Activated CD4-positive, alpha-beta T cell treated with anti-CD3 and anti-CD28 coated beads for 48 hours (primary cell): Measurements from ENCODE around the gene VAPA.

ENCODE experiments used
- DNase-seq: peaks from one replicate; pipeline ENCODE4 v3.0.0-alpha.2; 2020

VAPA gene

DNA sequence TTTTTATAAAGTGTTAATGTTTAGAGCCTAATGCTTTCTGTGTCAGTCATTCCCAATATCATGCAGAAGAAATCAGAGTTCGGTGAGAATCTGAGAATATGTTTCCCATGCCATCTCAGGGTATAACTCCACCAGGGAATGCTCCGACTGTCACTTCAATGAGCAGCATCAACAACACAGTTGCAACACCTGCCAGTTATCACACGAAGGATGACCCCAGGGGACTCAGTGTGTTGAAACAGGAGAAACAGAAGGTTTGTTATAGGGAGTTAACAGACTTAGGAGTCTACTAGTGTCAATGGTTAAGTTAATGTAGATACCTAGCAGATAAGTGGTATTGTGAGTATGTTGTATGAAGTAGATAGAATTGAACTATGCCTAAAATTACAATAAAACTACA, 31.0 kb downstream of the VAPA start:
- no peak for DNase-seq

DNA sequence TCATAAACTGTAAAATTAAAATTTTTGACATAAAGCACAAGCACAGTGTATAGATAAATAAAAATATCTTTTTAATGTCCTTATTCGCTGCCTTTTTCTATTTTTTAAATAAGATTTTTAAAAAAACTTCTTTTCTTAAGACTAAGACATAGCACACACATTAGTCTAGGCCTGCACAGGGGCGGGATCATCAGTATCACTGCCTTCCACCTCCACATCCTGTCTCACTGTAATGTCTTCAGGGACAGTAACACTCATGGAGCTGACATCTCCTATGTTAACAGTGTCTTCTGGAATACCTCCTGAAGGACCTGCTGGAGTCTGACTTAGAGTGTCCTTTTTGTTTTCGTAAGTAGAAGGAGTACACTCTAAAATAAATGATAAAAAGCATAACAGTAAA, 33.0 kb downstream of the VAPA start:
- no peak for DNase-seq

DNA sequence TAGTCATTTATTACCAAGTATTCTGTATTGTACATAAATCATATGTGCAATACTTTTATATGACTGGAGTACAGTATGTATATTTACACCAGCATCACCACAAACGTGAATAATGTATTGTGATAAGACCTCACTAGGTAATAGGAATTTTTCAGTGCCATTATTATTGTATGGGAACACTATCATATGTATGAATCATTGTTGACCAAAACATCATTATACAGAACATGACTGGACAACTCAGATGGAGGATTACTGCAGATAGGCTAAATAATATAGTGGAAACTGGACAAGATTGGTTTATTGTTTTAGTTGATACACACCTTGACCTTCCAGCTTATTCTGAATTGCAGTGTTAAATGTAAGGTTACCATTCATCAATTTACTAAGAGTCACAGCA, 33.4 kb downstream of the VAPA start:
- no peak for DNase-seq

DNA sequence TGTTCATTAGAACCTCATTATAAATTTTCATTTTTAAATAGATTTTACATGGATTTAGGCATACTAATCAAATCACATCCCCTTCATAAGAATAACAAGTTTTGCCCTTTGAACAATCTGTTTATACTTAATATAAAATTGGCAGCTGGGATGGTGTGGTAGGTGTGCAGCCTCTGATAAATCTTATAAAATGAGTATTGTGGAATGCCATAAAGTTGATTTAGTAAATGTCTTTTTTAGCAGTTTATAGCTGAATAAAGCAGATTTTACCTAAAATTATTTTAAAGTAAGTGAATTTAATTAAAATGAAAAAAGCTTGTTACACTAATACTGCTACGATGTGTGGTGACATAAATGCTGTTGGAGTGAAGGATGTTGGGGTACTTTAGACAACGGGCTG, 35.5 kb downstream of the VAPA start:
- DNase-seq = no peak

DNA sequence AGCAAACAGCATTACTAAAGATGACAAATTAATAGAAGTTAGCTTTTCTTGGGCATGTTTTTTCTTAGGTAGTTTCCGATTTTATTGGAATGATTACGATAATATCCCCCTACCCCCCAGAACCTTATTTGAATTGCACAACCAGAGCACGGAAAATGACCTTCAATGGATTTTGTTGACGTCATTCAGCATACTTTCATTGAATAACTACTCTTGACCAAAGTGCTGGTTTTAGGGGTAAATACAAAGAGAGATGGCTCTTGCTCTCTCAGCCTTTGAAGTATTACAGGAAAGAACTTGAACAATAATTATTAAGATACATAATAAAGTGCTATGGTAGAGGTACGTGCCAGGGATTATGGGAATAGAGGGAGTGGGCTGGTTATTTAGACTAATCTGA, 36.0 kb downstream of the VAPA start:
- no peak for DNase-seq

DNA sequence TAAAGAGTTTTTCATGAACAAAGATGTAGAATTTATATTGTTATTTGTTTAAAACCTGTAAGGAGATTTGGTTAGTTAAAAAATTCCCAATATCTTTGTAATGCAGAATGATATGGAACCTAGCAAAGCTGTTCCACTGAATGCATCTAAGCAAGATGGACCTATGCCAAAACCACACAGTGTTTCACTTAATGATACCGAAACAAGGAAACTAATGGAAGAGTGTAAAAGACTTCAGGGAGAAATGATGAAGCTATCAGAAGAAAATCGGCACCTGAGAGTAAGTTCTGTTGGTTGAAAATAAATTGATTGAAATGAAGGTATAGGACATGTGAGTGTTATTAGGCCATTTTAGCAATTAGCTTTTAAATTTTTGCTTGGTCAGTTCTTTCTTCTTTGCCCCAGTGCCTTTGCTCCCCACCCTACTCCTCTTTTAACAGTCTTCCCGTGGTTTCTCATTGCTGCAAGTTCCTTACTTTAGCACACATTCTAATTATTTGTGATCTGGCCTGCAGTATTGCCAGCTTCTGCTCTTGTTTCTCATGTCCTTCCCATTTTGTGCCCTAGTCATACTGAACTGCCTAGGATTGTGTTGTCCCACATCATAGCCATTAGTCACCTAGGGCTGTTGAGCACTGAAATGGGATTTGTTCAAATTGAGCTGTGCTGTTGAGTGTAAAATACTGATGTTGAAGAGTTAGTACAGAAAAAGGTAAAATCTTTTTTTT, 36.6 kb downstream of the VAPA start:
- DNase-seq = no peak

DNA sequence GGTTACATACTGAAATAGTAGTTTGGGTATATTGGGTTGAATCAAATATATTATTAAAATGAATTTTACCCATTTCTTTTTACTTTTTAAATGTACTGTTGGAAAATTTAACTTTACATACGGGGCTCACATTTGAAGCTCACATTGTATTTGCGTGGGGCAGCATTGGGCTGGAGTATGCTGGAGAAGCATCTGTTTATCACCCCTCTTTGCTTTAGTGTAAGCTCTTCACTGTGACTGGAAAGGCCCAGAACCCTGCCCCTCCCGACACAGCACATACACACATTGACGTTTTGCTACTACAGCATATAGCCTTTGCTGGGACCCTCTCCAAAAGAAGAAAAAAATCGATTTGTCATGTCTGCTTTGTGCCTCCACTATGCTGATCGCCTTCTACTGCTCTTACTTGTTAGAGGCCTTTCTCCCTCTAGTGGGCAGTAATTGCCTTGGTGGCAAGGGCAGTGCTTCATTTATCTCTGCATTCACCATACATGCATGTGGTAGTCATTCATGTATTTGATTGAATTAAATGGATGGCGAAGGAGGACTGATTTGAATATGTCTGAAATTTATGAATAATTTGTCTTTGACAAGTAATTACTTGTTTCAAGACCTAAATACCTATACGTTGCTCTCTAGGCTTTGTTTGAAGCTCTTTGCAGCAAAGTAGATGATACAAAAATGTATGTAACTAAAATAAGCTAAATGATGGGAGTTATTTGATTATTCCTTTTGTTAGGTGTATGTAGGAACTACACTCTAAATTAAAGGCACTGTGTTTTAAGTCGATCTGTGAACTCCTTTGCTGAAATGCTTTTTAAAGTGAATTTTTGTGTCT, 37.4 kb downstream of the VAPA start:
- peak; percentile 30 for DNase-seq

DNA sequence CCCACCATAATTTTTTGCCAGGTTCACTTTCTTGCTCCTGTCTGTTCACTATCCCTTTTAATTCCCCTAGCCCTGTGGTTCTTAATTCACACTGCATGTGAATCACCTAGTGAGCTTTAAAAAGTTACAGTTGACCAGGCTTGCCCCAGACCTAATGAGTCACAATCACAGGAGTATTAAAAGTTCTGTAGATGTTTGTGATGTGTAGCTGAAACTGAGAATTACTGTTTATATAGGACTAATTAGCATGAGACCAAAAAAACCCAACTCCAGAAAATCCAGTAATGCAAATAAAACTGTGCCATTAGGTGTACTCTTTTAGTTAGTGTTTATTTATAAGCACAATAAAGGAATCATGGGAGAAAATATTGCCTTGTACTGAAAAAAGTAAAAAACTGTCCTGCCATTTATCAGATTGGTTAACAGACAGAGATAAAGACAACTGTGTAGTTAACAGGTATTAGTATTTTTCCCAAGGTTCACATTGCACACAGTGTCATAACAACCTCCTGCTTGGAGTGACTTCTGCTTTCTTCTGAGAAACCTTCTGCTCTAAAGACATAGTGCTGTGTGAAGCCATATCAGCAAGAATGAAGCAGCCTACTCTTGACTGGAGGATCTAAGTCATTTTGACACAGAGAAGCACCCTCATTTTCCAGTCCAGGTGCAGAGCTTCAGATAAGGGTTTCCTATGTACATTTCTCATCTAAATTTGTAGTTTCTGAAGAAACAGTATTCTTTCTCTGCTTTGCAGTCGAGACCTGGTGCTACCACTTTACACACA, 39.0 kb downstream of the VAPA start:
- no peak for DNase-seq

DNA sequence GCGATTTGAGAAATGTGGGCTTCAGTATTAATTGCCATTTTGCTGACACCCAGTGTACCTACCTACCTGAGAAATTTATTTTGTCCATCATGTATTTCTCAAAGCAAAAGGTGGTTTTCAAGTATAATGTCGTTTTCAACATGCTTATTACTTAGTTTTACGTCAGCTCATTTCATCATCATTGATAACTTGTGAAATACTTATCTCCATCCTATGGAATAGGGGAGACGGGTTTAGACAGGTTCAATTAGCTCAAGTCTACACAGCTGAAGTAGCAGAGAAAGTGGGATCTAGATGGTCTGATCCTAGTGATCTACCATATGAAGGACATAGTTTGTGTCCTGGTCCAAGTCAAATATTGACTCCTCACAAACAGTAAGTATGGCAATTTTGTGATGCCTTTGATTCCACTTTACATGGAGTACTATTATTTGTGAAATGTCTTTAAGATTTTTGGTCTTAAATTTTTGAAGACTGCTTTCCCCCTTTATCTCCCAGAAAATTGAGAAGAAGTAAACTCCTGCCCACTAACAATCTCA, 45.1 kb downstream of the VAPA start:
- no peak for DNase-seq

DNA sequence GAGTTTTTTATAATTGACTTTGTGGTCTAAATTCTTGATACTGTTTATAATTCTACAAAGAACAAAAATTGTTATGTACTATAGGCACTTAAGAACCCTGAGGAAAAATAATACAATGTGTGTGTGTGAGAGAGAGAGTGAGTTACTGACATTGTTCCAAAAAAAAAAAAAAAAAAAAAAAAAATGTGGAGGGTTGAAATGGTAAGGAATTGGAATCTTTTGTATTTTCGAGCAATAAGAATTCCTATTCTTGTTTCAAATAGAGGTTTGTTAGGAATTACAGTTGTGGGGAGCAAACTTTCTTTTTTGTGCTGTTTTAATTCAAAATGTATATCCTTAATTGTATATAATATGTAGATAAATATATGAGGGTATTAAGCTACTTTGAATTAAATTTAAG, 45.7 kb downstream of the VAPA start:
- DNase-seq = no peak

DNA sequence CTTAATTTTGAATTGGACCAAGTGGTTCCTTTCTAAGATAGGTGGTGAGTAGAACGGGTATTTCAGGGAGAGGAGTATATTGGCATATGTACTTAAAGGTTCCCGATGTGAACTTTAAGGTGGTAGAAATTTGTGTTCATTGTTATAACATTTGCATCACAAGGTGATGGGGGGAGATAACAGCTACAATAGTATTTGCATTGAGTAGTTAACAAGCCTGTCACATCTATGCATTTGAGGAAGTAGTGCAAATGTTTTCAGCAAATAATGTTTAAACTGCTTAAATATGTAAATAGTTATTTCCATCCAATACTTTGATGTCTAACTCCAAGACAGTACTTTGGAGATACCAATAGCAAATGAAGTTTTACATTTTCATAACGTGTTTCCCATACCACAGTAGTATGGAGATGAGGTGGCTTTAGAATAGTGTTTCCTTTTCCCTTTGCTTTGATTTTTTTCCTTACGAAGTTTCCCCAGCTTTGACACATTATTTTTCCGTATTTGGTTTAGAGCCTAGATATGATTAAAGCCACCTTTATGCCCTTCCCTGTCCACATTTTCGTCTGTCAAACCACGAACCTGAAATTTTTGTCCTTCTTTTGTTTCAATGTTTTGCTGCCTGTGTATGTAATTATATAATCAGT, 46.6 kb downstream of the VAPA start:
- DNase-seq = no peak

DNA sequence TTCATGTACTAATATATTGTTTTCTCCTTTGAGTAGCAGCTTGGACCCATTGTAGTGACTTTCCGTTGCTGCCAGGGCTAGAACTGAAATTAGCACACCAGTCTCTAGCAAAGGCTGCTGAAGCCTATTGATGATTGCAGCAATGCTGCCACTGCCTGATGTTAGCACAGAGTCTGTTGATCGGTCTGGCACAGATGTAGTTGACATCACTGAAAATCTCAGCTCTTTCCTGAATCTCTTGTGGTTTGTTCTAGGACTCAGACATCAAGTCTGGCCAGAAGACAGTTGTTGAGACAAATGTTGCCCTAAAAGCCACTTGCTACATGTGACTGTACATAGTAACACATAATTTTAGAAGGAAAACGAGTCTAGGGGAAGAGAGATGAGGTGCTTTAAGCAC, 47.2 kb downstream of the VAPA start:
- DNase-seq = no peak

DNA sequence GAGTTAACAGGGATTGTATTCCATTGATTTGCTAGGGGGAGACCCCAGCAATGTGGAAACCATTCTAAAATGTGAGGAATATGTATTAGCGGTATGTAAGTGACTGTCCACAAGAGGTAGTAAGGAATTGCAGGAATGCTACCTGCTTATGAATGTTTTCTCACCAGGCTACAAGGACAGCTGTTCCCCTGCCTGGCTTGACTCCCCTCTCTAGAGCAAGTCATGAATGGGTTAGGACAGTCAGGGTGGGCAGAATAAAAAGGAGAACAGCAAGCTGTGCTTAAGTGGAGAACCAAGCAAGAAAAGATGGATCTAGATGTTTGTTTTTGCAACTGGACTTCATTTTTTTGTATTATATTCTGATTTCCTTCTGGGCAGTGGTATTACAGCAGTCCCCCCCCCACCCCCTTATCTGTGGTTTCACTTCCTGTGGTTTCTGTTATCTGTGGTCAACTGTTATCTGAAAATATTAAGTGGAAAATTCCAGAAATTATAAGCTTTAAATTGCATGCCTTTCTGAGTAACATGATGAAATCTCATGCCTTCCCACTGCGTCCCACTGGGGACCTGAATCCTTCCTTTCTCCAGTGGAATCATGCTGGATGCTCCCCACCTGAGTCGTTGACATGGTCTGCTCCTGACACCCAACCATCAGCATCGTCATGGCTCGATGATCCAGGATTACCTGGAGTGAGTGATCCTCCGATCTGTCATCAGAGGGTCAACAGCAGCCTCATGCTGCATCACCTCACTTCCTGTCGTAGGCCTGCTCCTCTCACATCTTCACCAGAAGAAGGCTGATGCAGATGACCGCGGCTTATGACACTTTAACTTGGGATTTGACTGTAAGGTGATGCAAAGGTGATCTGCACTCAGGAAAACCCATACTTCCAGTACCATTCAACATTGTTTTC, 52.2 kb downstream of the VAPA start:
- DNase-seq = no peak

DNA sequence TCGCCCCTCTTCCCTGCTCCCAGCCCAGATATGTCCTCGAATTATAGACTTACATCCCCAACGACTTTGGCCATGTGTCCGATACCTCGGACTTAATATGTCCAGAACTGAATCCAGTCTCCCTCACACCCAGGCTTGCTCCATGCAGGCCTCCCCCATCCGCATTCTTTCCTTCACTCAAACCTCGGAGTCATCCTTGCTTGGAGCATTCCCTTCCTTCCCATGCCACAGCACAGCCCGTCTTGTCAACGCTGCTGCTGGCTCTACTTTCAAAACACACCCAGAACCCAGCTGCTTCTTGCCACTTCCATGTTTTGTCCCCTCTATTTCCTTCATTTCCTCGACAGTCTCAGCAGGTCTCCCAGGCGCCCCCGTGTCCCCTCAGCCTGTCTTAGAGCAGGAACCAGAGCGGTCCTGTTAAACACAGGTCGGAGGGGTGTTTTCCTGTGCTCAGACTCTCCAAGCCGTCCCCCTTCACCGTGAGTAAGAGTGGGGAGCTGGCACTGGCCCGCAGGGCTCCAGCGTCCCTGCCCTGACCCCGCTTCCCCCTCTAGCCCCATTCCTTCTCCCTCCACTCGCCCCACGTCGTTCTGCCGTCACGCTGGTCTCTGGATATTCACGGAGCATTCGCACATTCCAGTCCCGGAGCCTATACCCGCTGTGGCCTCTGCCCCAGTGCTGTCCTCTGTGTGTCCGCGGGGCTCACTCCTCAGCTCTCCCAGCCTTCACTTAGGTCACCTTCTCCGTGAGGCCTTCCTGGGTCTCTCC, 54.4 kb downstream of the VAPA start:
- DNase-seq = no peak

DNA sequence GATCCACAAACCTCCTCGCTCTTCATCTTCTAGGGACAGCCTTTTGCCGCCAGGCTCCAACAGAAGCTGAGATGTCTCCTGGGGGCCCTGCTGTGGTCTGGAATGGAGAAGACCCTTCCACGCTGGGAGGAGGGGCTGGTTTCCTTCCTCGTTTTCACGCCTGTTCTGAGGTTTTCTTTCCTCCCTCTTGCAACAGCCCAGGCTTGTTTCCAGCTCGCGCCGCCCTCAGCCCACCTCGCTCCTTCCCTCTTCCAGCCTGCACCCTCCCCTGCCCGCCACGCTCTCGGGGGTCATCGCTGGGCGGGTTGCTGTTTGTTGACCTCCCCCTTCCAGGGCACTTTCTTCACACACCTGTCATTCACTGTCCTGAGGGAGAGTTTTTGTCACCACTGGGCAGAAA, 55.4 kb downstream of the VAPA start:
- no peak for DNase-seq

DNA sequence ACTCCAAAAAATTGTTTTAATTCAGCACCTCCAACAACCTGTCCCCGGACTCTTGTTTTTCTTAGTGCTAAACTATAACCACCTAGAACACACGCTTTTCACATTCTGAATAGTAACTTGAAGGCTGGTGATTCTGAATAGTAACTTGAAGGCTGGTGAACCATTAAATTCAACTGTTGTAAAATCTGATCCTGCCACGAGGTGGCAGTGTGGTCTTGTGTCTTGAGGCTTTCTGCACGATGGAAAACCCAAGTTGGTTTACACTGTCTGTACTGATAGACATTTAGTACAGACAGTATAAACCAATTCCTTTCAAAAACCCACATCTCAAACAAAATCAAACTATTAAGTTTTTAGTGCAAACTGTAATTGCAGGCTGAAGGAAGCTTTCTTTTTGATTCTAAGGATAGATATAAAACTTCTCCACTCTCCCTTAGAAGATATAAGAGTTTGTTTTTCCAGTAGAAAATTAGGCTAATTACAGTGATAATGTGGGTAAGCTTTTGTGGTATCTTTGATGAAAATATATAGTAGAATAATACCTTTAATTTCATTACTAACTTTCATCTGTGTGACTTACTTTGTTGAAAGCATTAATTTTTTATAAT, 57.6 kb downstream of the VAPA start:
- peak; percentile 76 for DNase-seq

DNA sequence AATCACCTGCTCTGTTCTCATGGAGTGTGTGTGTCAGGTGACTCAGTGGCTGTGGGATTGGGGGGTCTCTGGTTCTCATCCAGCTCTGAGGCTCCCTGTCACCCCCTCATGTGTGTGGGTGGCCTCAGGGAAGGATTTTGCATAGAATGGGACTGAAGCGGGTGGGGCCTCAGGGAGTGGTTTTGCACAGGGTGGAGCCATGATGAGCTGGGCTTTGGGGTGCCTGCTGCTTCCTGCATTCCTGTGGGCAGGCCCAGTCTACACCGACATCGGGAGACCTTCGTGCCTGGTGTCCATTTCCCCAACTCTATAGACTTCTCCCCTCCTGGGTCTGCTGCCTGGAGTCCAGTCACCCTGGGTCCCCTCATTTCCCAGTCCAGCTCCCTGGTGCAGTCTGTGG, 59.7 kb downstream of the VAPA start:
- DNase-seq = no peak

DNA sequence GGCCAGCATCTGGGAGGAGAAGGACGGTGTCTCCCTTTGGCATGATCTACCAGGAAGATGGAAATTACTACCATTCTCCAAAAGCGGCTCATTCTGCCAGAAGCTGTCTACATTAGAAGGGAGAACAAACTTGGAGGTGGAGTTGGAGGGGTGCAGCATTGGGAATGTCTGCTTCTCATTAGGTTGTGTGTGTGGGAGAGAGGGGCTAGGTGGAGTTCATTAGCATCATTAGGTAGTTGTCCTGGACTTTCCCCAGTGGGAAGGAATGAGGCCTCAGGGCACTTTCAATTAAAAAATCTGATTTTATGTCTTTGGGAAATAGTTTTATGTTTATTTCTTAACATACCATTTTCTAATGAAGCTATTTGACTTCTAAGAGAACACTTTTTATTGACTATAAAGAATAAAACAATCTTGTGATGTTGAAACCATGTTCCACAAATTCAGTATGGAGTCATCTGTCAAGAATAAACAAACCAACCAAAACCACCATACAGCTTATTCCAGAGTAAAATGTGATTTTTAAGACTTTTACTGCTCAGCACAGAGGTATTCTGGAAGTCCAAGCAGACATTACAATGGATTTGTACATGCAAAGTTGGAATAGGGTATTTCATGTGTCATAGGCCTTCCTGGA, 60.6 kb downstream of the VAPA start:
- no peak for DNase-seq

DNA sequence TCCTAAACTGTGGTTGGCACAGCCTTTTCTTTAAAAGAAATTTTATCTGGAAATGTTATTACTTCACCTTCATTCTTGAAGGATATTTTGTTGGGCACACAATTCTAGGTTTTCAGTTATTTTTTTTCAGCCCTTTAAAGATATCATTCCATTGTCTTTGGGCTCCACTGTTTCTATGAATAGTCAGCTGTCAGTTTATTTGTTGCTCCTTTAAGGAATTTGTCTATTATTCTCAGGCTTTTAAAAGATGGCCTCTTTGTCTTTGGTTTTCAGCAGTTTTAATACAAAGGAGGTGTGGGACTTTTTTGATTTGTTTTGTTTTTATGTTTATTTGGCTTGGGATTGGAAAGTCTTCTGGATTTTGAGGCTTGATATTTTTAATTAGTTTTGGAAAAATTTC, 61.8 kb downstream of the VAPA start:
- no peak for DNase-seq

DNA sequence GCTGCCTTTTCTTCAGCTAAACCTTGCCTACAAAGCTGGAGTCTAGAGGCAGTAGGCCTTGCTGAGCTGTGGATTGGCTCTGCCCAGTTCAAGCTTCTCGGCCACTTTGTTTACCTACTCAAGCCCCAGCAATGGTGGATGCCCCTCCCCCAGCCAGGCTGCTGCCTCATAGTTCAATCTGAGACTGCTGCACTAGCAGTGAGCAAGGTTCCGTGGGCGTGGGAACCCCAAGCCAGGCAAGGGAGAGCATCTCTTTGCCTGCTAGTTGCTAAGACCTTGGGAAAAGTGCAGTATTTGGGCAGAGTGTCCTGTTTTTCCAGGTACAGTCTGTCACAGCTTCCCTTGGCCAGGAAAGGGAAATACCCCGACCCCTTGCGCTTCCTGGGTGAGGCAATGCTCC, 68.9 kb downstream of the VAPA start:
- DNase-seq = no peak
